Transverse colon (tissue), 4 donors: ENCODE results near the gene APOO.

Source experiments
- POLR2A ChIP-seq: fragments of 450-650 bp; IDR thresholded peaks from one replicate; pipeline ENCODE4 v1.6.1; 2016; ENCODE audit warnings: antibody characterized with exemption, mild to moderate bottlenecking, moderate library complexity
- POLR2AphosphoS5 ChIP-seq, 3 donors: sonication (generic); formaldehyde crosslinking; IDR thresholded peaks; one replicate each; pipeline ENCODE4 v1.6.1; 2016; ENCODE audit warnings: antibody characterized with exemption in 3 of 3
- TF ChIP-seq, protein P1 (sequence below), 5 experiments: fragments of 200-600 bp in 3 of 5; fragments of 450-650 bp in 2 of 5; sonication (generic) in 3 of 5; IDR thresholded peaks; 1 replicate in 2 of 5; 2 replicates in 3 of 5; pipeline ENCODE4 v1.5.1; 2016 to 2017; ENCODE audit warnings: antibody characterized with exemption in 5 of 5, inconsistent platforms in 3 of 5, mild to moderate bottlenecking in 2 of 5, moderate library complexity in 1 of 5

- TF ChIP-seq, protein P1, sequence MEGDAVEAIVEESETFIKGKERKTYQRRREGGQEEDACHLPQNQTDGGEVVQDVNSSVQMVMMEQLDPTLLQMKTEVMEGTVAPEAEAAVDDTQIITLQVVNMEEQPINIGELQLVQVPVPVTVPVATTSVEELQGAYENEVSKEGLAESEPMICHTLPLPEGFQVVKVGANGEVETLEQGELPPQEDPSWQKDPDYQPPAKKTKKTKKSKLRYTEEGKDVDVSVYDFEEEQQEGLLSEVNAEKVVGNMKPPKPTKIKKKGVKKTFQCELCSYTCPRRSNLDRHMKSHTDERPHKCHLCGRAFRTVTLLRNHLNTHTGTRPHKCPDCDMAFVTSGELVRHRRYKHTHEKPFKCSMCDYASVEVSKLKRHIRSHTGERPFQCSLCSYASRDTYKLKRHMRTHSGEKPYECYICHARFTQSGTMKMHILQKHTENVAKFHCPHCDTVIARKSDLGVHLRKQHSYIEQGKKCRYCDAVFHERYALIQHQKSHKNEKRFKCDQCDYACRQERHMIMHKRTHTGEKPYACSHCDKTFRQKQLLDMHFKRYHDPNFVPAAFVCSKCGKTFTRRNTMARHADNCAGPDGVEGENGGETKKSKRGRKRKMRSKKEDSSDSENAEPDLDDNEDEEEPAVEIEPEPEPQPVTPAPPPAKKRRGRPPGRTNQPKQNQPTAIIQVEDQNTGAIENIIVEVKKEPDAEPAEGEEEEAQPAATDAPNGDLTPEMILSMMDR (IDR thresholded peaks at IDR 0.05): no peak
- TF ChIP-seq POLR2A (no peak), POLR2AphosphoS5 (IDR thresholded peaks at IDR 0.05) (no peak)
Observed at GRCh38 chrX:23787745-23788118, 120.0 kb downstream of the APOO start.
